ENCODE data around the gene FRMPD4.

- TF ChIP-seq POLR2AphosphoS5 (IDR thresholded peaks at IDR 0.05; ENCODE audit: low read depth, low read length) (no peak), CREBL2 (CRISPR knock-in tag; IDR thresholded peaks at IDR 0.05; ENCODE audit: borderline replicate concordance) (no peak), CEBPG (CRISPR knock-in tag; IDR thresholded peaks at IDR 0.05) (no peak), ZFP36 (IDR thresholded peaks at IDR 0.05; ENCODE audit: borderline replicate concordance, low read depth, low read length, partially characterized antibody) (no peak), ATF2 (CRISPR knock-in tag; IDR thresholded peaks at IDR 0.05) (no peak), FOXK2 (IDR thresholded peaks at IDR 0.05) (no peak), ELK4 (CRISPR knock-in tag; IDR thresholded peaks at IDR 0.05; ENCODE audit: borderline replicate concordance) (no peak)
Measured at GRCh38 chrX:12741416-12741815, 603.1 kb downstream of the FRMPD4 start.

Measured in HepG2 (cell line).